Kidney epithelial cell (primary cell): ENCODE results near the gene ZNF516. TPM values are rescaled to one million over a fixed set of nuclear protein-coding genes. Genes with fewer than 3 reads are reported as not detected.
A peak's percentile ranks its signal among the peaks of the same experiment; 100 is the strongest.

Source experiments
- DNase-seq: peaks from one replicate; pipeline ENCODE4 v3.0.0-alpha.2; 2010; ENCODE audit warnings: low read depth
- H3K27me3 ChIP-seq: 2 replicates; pipeline ENCODE4 v1.6.0; 2011; ENCODE audit warnings: low read length; ENCODE audit not compliant: control insufficient read depth, insufficient read depth
- H3K36me3 ChIP-seq: 2 replicates; pipeline ENCODE4 v1.5.1; 2011; ENCODE audit warnings: low read length; ENCODE audit not compliant: control insufficient read depth, insufficient read depth
- H3K4me3 ChIP-seq: 2 replicates; pipeline ENCODE4 v1.5.1; 2011; ENCODE audit warnings: low read depth, mild to moderate bottlenecking, control low read depth, low read length
- CTCF ChIP-seq: IDR thresholded peaks from 2 replicates; pipeline ENCODE4 v1.5.1; 2011; ENCODE audit warnings: mild to moderate bottlenecking, moderate library complexity, low read length, control low read depth, inconsistent platforms; ENCODE audit not compliant: insufficient read depth, poor library complexity, severe bottlenecking
- total RNA-seq: library from RNA; depleted of rRNA; stranded (reverse); fragments of >200 nt; gene quantifications from 2 replicates; pipeline ENCODE4 v1.2.3, GENCODE V29; 2015

Gene ZNF516
- total RNA-seq, 1 donor from 2014 or later, result 56.1 TPM

- Histone ChIP-seq H3K27me3 (no peaks in the 10 kb centered on the region), H3K36me3 (no peaks in the 10 kb centered on the region), H3K4me3 (no peak overlapping the region)
- no peak for DNase-seq
- no peak for TF ChIP-seq CTCF
Measured at GRCh38 chr18:76499637-76500340, 4.7 kb upstream of the ZNF516 start.

- no peak for TF ChIP-seq CTCF
- no peaks in the 10 kb centered on the region for H3K27me3 ChIP-seq
- DNase-seq, result no peak
- no peak overlapping the region for H3K4me3 ChIP-seq
- no peaks in the 10 kb centered on the region for H3K36me3 ChIP-seq
Measured at GRCh38 chr18:76499021-76499420, 4.0 kb upstream of the ZNF516 start.

GRCh38 chr18:76498064-76498463 lies 3.0 kb upstream of the ZNF516 start:
- no peaks in the 10 kb centered on the region for H3K27me3 ChIP-seq
- no peak for TF ChIP-seq CTCF
- DNase-seq, result no peak
- no peak overlapping the region for H3K4me3 ChIP-seq
- H3K36me3 ChIP-seq, result no peaks in the 10 kb centered on the region

- DNase-seq, result no peak
- no peaks in the 10 kb centered on the region for H3K27me3 ChIP-seq
- TF ChIP-seq CTCF, result no peak
- no peak overlapping the region for H3K4me3 ChIP-seq
- no peaks in the 10 kb centered on the region for H3K36me3 ChIP-seq
Measured at GRCh38 chr18:76497021-76497420, 2.0 kb upstream of the ZNF516 start.

GRCh38 chr18:76496194-76496890 lies 1.3 kb upstream of the ZNF516 start:
- Histone ChIP-seq H3K27me3 (no peaks in the 10 kb centered on the region), H3K4me3 (peak overlapping the region; percentile 59), H3K36me3 (no peaks in the 10 kb centered on the region)
- no peak for DNase-seq
- no peak for TF ChIP-seq CTCF
